C4-2B (cell line): Measurements from ENCODE around the gene BAHCC1.

ENCODE experiments used
- H3K27ac ChIP-seq: fragments of 450-650 bp; 2 replicates; pipeline ENCODE4 v1.5.1; 2017
- CTCF ChIP-seq: fragments of 450-650 bp; conservative IDR thresholded peaks from 2 replicates; pipeline ENCODE4 v1.5.1; 2017; ENCODE audit warnings: mild to moderate bottlenecking
- ZFX ChIP-seq: fragments of 450-650 bp; IDR thresholded peaks from 2 replicates; pipeline ENCODE4 v1.6.1; 2017

Gene BAHCC1

GRCh38 chr17:81417049-81417878 is 22.0 kb downstream of the BAHCC1 start:
- TF ChIP-seq ZFX, result no peak
- TF ChIP-seq CTCF, result no peak
- no peak overlapping the region for H3K27ac ChIP-seq

- no peak for TF ChIP-seq ZFX
- TF ChIP-seq CTCF, result no peak
- H3K27ac ChIP-seq, result no peak overlapping the region
These were observed 22.8 kb downstream of the BAHCC1 start for GRCh38 chr17:81417879-81418709.

GRCh38 chr17:81418710-81419318 is 23.6 kb downstream of the BAHCC1 start:
- no peak for TF ChIP-seq ZFX
- no peak for TF ChIP-seq CTCF
- no peak overlapping the region for H3K27ac ChIP-seq

GRCh38 chr17:81419319-81419885 is 24.1 kb downstream of the BAHCC1 start:
- TF ChIP-seq CTCF, result no peak
- TF ChIP-seq ZFX, result no peak
- H3K27ac ChIP-seq, result no peak overlapping the region

GRCh38 chr17:81419886-81420768 is 24.9 kb downstream of the BAHCC1 start:
- TF ChIP-seq ZFX, result no peak
- no peak overlapping the region for H3K27ac ChIP-seq

GRCh38 chr17:81420769-81421462 is 25.7 kb downstream of the BAHCC1 start:
- H3K27ac ChIP-seq, result no peak overlapping the region

More at GRCh38 chr17:81420769-81421462, 25.7 kb downstream of the BAHCC1 start:
- TF ChIP-seq CTCF (no peak), ZFX (no peak)
